NCI-H2196 (cell line): Measurements from ENCODE around the gene BRF1.

Experiments
- DNase-seq: peaks from one replicate; lab custom pipeline; 2025; ENCODE audit not compliant: unreplicated experiment; lab: John Stamatoyannopoulos, UW

BRF1 gene

DNA sequence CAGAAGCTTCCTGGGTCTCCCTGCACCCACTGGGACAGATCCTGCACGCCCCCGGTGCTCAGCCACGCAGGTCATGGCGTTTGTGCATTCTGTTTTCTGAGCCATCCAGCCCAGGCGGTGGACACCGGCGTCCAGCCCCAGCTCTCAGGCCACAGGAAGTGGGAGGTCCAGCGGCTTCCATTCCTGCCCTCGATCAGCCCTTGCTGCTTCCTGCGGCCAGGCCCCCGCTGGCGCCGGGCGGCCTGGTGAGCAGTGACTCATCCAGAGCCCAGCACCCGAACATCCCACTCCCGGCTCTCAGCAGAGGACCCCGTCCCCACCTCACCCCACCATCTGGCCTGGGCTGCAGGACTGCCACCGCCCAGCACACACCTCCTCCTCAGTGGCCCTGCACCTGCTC lies 101.7 kb downstream of the BRF1 start:
- no peak for DNase-seq

DNA sequence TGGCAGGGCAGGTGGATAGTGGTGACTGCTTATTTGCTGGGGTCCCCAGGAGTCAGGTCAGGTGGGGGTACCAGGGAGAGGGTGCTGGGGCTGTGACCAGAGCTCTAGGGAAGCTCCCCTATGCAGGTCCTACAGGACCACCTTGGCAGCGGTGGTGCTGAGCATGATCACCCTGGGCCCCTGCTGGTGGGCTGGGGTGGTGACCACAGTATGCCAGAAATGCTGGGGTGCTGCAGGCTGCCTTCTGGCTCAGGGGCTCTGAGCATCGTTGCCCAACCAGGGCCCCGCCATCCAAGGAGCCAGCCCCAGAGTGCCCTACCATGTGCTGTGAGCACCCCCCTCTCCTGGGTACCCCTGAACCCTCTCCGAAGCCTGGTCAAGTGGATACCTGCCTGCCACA lies 102.2 kb downstream of the BRF1 start:
- DNase-seq = no peak

- no peak for DNase-seq
Measured at GRCh38 chr14:105197211-105197641, 103.6 kb downstream of the BRF1 start.

- DNase-seq = no peak
Measured at GRCh38 chr14:105196265-105196960, 104.4 kb downstream of the BRF1 start.

GRCh38 chr14:105195522-105196264 lies 105.1 kb downstream of the BRF1 start:
- DNase-seq = no peak

DNA sequence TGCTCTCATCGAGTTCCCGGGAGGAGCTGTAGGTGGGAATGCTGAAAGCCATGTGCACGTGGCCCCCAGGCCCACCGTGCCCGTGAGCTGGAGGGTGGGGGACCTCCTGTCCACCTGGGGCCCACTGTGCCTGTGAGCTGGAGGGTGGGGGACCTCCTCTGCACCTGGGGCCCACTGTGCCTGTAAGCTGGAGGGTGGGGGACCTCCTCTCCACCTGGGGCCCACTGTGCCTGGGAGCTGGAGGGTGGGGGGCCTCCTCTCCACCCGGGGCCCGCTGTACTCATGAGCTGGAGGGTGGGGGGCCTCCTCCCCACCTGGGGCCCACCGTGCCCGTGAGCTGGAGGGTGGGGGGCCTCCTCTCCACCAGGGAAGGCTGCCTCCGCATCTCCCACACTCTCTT lies 105.8 kb downstream of the BRF1 start:
- no peak for DNase-seq

GRCh38 chr14:105193916-105194782 lies 106.7 kb downstream of the BRF1 start:
- peak; percentile 75 for DNase-seq

DNA sequence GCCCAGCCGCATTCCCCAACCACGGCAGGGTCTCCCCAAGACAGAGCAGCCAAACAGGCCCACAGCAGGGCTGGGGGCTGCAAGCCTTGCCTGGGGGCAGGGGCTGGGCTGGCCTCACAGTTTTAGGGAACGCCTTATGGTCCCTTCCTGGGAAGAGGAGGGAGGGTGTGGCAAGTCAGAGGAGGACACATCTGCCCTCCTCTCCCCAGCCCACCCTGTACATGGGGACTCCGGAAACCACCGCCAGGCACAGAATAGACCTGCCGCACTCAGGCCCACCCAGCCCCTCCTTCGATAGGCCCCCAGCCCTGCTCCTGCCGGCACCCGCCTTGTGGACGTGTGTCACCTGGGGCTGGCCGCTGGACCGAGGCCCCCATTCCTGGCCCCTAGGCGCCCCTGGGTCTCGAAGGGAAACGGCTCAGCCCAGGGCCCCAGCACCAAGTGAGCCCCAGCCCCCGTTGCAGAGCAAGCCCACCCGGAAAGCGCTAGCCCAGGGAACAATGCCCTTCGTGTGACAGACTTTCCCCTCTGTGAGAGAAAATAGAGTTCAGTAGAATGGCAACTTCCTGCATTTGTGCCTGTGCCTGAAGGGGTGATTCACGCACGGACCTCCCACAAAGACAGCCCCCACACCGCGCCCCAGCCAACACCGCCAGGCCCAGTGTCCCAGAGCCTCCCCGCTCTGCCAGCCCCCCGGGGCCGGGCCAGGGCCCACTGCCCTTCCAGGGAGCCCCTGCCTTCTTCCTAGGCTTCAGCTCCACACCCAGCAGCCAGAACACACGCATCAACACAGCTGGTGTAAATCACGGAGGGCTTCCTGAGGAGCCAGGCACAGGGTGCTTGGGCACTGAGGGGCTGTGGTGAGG lies 107.7 kb downstream of the BRF1 start:
- DNase-seq = no peak

- DNase-seq = no peak
Measured at GRCh38 chr14:105187935-105188524, 112.8 kb downstream of the BRF1 start.

- peak; percentile 31 for DNase-seq
Measured at GRCh38 chr14:105187116-105187515, 113.7 kb downstream of the BRF1 start.

GRCh38 chr14:105185973-105186372 lies 114.8 kb downstream of the BRF1 start:
- no peak for DNase-seq

GRCh38 chr14:105185001-105185400 lies 115.8 kb downstream of the BRF1 start:
- no peak for DNase-seq

- DNase-seq = peak; percentile 48
Measured at GRCh38 chr14:105184461-105184860, 116.3 kb downstream of the BRF1 start.

DNA sequence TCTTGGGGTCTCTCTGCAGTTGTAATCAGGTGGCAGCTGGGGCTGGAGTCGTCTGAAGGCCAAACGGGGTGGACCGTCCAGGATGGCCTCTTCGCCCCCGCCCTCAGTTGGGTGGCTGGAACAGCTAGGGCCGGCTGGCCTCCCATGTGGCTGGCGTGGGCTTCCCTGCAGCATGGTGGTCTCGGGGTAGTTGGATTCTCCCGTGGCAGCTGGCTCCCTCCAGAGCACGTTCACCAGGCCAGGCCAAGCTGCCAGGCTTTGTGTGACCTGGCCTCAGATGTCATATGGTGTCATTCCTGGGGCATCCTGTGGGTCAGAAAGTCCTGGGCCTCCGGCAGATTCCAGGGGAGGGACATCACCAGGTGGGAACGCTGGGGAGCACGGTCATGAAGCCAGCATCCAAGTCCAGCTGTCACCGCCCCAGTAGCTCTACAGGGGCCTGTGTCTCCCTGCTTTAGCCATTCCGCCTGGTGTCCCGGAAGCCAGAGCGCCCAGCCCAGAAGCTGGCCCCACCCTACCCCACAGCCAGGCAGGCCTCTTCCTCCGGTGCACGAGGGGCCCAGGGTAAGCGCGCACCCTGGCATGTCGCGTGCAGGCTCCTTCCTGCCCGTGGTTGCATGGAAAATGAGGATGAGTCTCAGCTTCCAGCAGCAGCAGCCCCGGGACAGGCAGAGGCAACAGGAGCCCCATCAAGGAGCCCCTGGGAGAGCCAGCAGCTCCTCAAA lies 118.3 kb downstream of the BRF1 start:
- DNase-seq = no peak

DNA sequence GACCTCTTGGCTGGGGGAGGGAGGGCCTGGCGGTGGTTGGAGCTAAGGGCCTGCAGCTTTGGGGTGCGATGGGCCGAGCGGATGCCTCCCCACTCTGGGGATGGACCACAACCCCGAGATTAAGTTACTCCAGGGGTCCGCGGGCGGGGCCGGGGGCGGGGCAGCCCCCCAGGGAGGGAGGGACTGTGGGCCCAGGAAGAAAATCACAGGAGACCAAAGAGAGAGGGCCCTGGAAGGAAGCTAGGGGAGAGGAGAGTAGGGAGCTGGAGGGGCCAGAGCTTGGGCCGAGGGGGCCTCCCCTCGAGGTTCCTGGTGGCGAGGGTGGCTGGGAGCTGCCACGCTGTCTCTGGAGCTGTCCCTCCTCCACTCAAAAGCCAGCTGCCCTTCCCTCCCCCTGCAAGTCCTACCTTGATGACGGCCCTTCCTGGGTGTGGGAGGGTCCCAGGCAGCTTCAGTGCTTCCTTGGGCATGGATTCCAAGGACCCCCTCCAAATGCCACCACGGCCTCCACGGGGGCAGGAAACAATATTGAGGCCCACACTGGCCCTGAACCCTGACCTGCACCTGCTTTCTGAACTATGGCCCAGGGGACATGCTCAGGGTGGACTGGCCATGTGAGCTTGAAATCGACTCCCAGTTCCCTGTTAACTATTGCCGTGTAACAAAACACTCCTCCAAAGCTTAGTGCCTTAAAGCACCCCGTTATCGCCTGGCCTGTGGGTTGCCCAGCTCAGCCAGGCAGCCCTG lies 119.1 kb downstream of the BRF1 start:
- no peak for DNase-seq

- peak; percentile 44 for DNase-seq
Measured at GRCh38 chr14:105180592-105181548, 119.9 kb downstream of the BRF1 start, which contains the start of gene NUDT14. Gene NUDT14 (minus strand): TSS chr14:105181312. CDS start chr14:105181209, 103 bp downstream.

DNA sequence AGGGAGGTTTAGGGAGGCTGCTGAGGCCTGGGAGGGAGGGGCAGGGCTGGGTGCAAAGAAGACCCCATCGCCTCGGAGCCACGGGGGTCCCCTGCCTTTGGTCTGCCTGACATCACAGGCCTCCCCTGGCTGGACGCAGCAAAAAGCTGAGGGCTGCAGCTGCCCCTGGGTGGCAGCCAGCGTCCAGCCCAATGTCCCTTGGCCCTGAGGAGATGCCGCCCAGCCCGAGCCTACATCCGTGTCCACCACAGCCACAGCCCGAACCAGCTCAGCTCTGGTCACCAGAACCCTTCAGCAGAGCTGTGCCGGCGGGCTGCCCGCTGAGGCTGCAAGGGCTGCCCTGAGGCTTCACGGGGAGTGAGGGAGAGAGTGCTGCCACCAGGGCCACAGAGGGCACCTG lies 121.6 kb downstream of the BRF1 start:
- no peak for DNase-seq

DNA sequence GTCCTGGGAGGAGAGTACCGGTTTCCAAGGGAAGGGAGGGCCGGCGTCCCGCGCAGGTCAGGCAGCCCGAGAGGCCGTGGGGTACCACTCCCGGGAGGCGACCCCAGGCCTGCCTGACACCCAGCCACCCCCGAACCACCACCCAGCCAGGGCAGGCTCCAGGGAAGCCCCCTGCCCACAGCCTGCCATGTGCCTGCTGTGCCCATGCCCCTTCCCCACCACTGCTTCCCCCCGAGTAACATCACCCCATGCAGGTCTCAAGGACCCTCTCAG lies 122.0 kb downstream of the BRF1 start:
- DNase-seq = no peak
